Measurements from ENCODE around the gene SLC25A38. TPM values are rescaled to one million over a fixed set of nuclear protein-coding genes. Genes with fewer than 3 reads are reported as not detected.

Gene SLC25A38
- total and polyA plus RNA-seq, 10 of the 15 experiments (the other 5 are each of a cell fraction or from before 2014, with no cell fraction given): 15.2 to 55.2 (median 39.2) TPM

DNA sequence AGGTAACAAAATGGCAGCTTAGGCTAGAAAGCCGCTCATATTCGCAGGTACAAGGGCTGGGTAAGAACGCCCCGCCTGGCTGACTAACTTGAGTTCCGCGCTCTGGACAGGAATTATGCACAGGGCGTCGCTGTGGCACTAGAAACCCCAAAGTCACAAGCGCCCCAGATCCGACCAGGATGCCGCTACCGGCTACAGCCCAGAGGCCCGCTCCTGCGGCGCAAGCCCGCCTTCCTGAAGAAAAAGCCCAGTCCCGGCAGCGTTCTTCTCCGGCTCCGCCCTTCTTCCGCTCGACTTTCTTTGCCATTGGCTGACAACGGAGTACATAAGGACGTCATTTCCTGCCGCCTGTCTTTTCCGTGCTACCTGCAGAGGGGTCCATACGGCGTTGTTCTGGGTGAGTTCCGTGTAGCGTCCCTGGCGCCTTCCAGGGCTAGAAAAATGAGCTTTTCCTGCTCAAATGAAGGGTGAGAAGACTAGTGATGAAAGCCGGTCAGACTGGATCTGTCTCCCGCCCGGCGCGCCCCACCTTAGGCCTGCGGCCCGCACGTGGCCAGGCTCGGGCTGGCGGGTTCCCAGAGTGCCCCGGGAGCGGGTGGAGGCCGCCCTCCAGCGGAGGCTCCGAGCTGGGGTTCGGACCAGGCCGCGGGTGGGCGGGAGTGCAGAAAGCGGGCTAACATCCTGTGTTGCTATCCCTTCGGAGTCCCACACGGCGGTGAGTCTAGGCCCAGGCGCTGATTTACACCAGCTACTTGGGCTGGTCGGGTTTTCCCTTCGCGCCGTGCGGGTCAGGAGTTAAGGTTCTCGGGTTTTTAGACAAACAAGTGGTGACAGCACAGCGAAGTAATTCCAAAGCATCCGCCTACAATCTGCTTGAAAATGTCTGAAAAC lies 23.4 kb downstream of the SLC25A38 start, which contains the start of gene RPSA (continued):
- TF ChIP-seq TBL1XR1 (IDR thresholded peaks at IDR 0.05; ENCODE audit: low read depth, low read length) (no peak), IRF4 (IDR thresholded peaks at IDR 0.05; ENCODE audit: low read depth, low read length) (no peak), STAT1 (conservative IDR thresholded peaks at IDR 0.05) (peak; percentile 97; the same call in 1 of the 2 replicates), FOXK2 (IDR thresholded peaks at IDR 0.05) (peak; percentile 55; the same call in 1 of the 2 replicates), SP1 (IDR thresholded peaks at IDR 0.05; ENCODE audit: low read depth, low read length) (peak; percentile 75), NFIC (IDR thresholded peaks at IDR 0.05; ENCODE audit: low read depth, low read length) (peak; percentile 64; the same call in 1 of the 2 replicates), EGR1 (IDR thresholded peaks at IDR 0.05; ENCODE audit: borderline replicate concordance in 1 of 2, low read depth in 2 of 2, low read length in 2 of 2) (peak in 1 of 2 experiments; percentile 67; a peak in 1 of 3 replicates), SUZ12 (IDR thresholded peaks at IDR 0.05; ENCODE audit: unreplicated experiment) (no peak), MEF2A (IDR thresholded peaks at IDR 0.05; ENCODE audit: insufficient read depth, low read depth, low read length) (0 out of 2 replicates have a peak, but pooled peaks have one; percentile 32), NFYA (IDR thresholded peaks at IDR 0.05; ENCODE audit: borderline replicate concordance, low read depth, low read length) (no peak; the same call in 1 of the 2 replicates), WRNIP1 (IDR thresholded peaks at IDR 0.05; ENCODE audit: borderline replicate concordance, low read depth, low read length) (no peak), CHD4 (IDR thresholded peaks at IDR 0.05) (no peak), POLR2AphosphoS2 (IDR thresholded peaks at IDR 0.05; ENCODE audit: low read depth, low read length) (peak; percentile 97), NFXL1 (IDR thresholded peaks at IDR 0.05; ENCODE audit: borderline replicate concordance) (no peak), ZNF622 (IDR thresholded peaks at IDR 0.05) (no peak), POLR2A (IDR thresholded peaks at IDR 0.05; ENCODE audit: low read depth, low read length) (peak; percentile 100), MYB (IDR thresholded peaks at IDR 0.05; ENCODE audit: borderline replicate concordance, low read depth, low read length) (no peak), TCF3 (IDR thresholded peaks at IDR 0.05; ENCODE audit: borderline replicate concordance, insufficient read depth, low read depth, low read length) (peak; percentile 60; the same call in 1 of the 2 replicates), DPF2 (IDR thresholded peaks at IDR 0.05) (0 out of 2 replicates have a peak, but pooled peaks have one; percentile 61), ZBED1 (IDR thresholded peaks at IDR 0.05; ENCODE audit: borderline replicate concordance) (peak; percentile 81; the same call in 1 of the 2 replicates)
- TF ChIP-seq, protein P1, sequence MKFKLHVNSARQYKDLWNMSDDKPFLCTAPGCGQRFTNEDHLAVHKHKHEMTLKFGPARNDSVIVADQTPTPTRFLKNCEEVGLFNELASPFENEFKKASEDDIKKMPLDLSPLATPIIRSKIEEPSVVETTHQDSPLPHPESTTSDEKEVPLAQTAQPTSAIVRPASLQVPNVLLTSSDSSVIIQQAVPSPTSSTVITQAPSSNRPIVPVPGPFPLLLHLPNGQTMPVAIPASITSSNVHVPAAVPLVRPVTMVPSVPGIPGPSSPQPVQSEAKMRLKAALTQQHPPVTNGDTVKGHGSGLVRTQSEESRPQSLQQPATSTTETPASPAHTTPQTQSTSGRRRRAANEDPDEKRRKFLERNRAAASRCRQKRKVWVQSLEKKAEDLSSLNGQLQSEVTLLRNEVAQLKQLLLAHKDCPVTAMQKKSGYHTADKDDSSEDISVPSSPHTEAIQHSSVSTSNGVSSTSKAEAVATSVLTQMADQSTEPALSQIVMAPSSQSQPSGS (IDR thresholded peaks at IDR 0.05; ENCODE audit: low read length): no peak; the same call in 1 of the 2 replicates
- TF ChIP-seq, protein P2, sequence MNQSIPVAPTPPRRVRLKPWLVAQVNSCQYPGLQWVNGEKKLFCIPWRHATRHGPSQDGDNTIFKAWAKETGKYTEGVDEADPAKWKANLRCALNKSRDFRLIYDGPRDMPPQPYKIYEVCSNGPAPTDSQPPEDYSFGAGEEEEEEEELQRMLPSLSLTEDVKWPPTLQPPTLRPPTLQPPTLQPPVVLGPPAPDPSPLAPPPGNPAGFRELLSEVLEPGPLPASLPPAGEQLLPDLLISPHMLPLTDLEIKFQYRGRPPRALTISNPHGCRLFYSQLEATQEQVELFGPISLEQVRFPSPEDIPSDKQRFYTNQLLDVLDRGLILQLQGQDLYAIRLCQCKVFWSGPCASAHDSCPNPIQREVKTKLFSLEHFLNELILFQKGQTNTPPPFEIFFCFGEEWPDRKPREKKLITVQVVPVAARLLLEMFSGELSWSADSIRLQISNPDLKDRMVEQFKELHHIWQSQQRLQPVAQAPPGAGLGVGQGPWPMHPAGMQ (IDR thresholded peaks at IDR 0.05; ENCODE audit: borderline replicate concordance): no peak
- TF ChIP-seq, protein P3, sequence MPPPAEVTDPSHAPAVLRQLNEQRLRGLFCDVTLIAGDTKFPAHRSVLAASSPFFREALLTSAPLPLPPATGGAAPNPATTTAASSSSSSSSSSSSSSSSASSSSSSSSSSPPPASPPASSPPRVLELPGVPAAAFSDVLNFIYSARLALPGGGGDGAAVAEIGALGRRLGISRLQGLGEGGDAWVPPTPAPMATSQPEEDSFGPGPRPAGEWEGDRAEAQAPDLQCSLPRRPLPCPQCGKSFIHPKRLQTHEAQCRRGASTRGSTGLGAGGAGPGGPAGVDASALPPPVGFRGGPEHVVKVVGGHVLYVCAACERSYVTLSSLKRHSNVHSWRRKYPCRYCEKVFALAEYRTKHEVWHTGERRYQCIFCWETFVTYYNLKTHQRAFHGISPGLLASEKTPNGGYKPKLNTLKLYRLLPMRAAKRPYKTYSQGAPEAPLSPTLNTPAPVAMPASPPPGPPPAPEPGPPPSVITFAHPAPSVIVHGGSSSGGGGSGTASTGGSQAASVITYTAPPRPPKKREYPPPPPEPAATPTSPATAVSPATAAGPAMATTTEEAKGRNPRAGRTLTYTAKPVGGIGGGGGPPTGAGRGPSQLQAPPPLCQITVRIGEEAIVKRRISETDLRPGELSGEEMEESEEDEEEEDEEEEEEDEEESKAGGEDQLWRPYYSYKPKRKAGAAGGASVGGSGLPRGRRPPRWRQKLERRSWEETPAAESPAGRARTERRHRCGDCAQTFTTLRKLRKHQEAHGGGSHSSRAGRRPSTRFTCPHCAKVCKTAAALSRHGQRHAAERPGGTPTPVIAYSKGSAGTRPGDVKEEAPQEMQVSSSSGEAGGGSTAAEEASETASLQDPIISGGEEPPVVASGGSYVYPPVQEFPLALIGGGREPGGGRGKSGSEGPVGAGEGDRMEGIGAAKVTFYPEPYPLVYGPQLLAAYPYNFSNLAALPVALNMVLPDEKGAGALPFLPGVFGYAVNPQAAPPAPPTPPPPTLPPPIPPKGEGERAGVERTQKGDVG (CRISPR knock-in tag; IDR thresholded peaks at IDR 0.05): no peak
- TF ChIP-seq, protein P4, sequence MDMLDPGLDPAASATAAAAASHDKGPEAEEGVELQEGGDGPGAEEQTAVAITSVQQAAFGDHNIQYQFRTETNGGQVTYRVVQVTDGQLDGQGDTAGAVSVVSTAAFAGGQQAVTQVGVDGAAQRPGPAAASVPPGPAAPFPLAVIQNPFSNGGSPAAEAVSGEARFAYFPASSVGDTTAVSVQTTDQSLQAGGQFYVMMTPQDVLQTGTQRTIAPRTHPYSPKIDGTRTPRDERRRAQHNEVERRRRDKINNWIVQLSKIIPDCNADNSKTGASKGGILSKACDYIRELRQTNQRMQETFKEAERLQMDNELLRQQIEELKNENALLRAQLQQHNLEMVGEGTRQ (IDR thresholded peaks at IDR 0.05; ENCODE audit: borderline replicate concordance, low read depth, low read length): peak; percentile 36; the same call in 1 of the 2 replicates
